Fibroblast of pulmonary artery (primary cell): ENCODE data around the gene SMYD2.
"Not testable (repeated sequence)": the region's sequence is repeated elsewhere in the genome, so short reads cannot be mapped to it uniquely, and the experiment has no call there.

Source experiments
- DNase-seq: peaks from one replicate; pipeline ENCODE4 v3.0.0-alpha.2; 2010; ENCODE audit warnings: low read depth
- H3K4me3 ChIP-seq: replicated peaks from 2 replicates; pipeline ENCODE4 v1.5.1; 2011; ENCODE audit warnings: low read depth, mild to moderate bottlenecking, control low read depth, low read length, moderate library complexity
- CTCF ChIP-seq: IDR thresholded peaks from 2 replicates; pipeline ENCODE4 v1.5.1; 2011; ENCODE audit warnings: mild to moderate bottlenecking, control low read depth, low read length, inconsistent platforms; ENCODE audit errors: missing control alignments

Gene SMYD2

GRCh38 chr1:214271174-214271858 lies 9.6 kb upstream of the SMYD2 start:
- no peak for TF ChIP-seq CTCF
- DNase-seq: no peak
- H3K4me3 ChIP-seq: no peak overlapping the region

GRCh38 chr1:214271995-214272731 lies 8.8 kb upstream of the SMYD2 start:
- TF ChIP-seq CTCF: no peak
- no peak overlapping the region for H3K4me3 ChIP-seq
- no peak for DNase-seq

GRCh38 chr1:214272964-214273533 lies 7.9 kb upstream of the SMYD2 start:
- H3K4me3 ChIP-seq: no peak overlapping the region
- no peak for TF ChIP-seq CTCF
- no peak for DNase-seq

- not testable (repeated sequence) for DNase-seq, H3K4me3 ChIP-seq
Measured at GRCh38 chr1:214275700-214276099, 5.3 kb upstream of the SMYD2 start.

- no peak for DNase-seq
- no peak overlapping the region for H3K4me3 ChIP-seq
- no peak for TF ChIP-seq CTCF
Measured at GRCh38 chr1:214276786-214277185, 4.2 kb upstream of the SMYD2 start.

- no peak for DNase-seq
- H3K4me3 ChIP-seq: no peak overlapping the region
- TF ChIP-seq CTCF: no peak
Measured at GRCh38 chr1:214277704-214278635, 3.0 kb upstream of the SMYD2 start.
